PC-9 (cell line): Measurements from ENCODE around the gene BRINP2.

Source experiments
- EZH2 ChIP-seq: fragments of 200-600 bp; sonication (generic); IDR thresholded peaks from 2 replicates; pipeline ENCODE4 v1.8.0; 2017; ENCODE audit warnings: antibody characterized with exemption, low read depth
- TF ChIP-seq, protein P1 (sequence below): fragments of 200-600 bp; sonication (generic); conservative IDR thresholded peaks from 2 replicates; pipeline ENCODE4 v1.6.1; 2017; ENCODE audit warnings: mixed run types, antibody characterized with exemption, mild to moderate bottlenecking, moderate library complexity

- TF ChIP-seq, protein P1, sequence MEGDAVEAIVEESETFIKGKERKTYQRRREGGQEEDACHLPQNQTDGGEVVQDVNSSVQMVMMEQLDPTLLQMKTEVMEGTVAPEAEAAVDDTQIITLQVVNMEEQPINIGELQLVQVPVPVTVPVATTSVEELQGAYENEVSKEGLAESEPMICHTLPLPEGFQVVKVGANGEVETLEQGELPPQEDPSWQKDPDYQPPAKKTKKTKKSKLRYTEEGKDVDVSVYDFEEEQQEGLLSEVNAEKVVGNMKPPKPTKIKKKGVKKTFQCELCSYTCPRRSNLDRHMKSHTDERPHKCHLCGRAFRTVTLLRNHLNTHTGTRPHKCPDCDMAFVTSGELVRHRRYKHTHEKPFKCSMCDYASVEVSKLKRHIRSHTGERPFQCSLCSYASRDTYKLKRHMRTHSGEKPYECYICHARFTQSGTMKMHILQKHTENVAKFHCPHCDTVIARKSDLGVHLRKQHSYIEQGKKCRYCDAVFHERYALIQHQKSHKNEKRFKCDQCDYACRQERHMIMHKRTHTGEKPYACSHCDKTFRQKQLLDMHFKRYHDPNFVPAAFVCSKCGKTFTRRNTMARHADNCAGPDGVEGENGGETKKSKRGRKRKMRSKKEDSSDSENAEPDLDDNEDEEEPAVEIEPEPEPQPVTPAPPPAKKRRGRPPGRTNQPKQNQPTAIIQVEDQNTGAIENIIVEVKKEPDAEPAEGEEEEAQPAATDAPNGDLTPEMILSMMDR, result no peak
- TF ChIP-seq EZH2, result no peak
Observed at GRCh38 chr1:177329871-177330270, 159.1 kb downstream of the BRINP2 start.
